Suprapubic skin (tissue), 4 donors: ENCODE data around the gene CSRP1. TPM values are rescaled to one million over a fixed set of nuclear protein-coding genes. Genes with fewer than 3 reads are reported as not detected.

ENCODE experiments used
- DNase-seq, 2 donors: peaks; one replicate each; pipeline ENCODE4 v3.0.0-alpha.2; 2019; ENCODE audit warnings: low spot score in 2 of 2
- H3K27ac ChIP-seq: fragments of 200-600 bp; sonication (generic); one replicate; pipeline ENCODE4 v1.5.1; 2019
- H3K27me3 ChIP-seq: fragments of 200-600 bp; sonication (generic); one replicate; pipeline ENCODE4 v1.5.1; 2019
- H3K36me3 ChIP-seq: fragments of 200-600 bp; sonication (generic); one replicate; pipeline ENCODE4 v1.5.1; 2019
- H3K4me1 ChIP-seq: fragments of 200-600 bp; sonication (generic); one replicate; pipeline ENCODE4 v1.5.1; 2019
- H3K4me3 ChIP-seq: fragments of 200-600 bp; sonication (generic); one replicate; pipeline ENCODE4 v1.5.1; 2019; ENCODE audit warnings: mild to moderate bottlenecking
- H3K9me3 ChIP-seq: fragments of 200-600 bp; sonication (generic); one replicate; pipeline ENCODE4 v1.5.1; 2019
- EP300 ChIP-seq: sonication (generic); formaldehyde crosslinking; IDR thresholded peaks from one replicate; pipeline ENCODE4 v1.6.1; 2017; ENCODE audit warnings: antibody characterized with exemption
- POLR2A ChIP-seq, 2 donors: fragments of 450-650 bp; IDR thresholded peaks; one replicate each; pipeline ENCODE4 v1.6.1; 2017; ENCODE audit warnings: antibody characterized with exemption in 2 of 2, mild to moderate bottlenecking in 2 of 2, moderate library complexity in 2 of 2
- POLR2AphosphoS5 ChIP-seq, 3 donors: sonication (generic); formaldehyde crosslinking; IDR thresholded peaks; one replicate each; pipeline ENCODE4 v1.6.1; 2017; ENCODE audit warnings: antibody characterized with exemption in 3 of 3
- WGBS: methylation state at CpG from one replicate; pipeline ENCODE4 v1.1.5; 2018; 5-methylcytosine and 5-hydroxymethylcytosine counted together
- total RNA-seq, 4 donors: library from RNA; depleted of rRNA; stranded (reverse); fragments of >200 nt; gene quantifications; one replicate each; pipeline ENCODE4 v1.1.0, GENCODE V29; 2016
- TF ChIP-seq, protein P1 (sequence below), 2 donors: fragments of 200-600 bp in 1 of 2; fragments of 450-650 bp in 1 of 2; sonication (generic) in 1 of 2; IDR thresholded peaks; one replicate each; pipeline ENCODE4 v1.5.1; 2016 to 2019; ENCODE audit warnings: antibody characterized with exemption in 2 of 2, mild to moderate bottlenecking in 1 of 2, moderate library complexity in 1 of 2

The CSRP1 gene
- total RNA-seq, 4 donors from 2014 or later: 379 to 436 (median 414) TPM

GRCh38 chr1:201452866-201453265 is 54.1 kb downstream of the CSRP1 start:
- 79% methylated on average over 4 of the region's 4 CpGs for WGBS
- no peak overlapping the region for H3K27ac ChIP-seq
- no peaks in the 10 kb centered on the region for H3K27me3 ChIP-seq
- H3K9me3 ChIP-seq: no peaks in the 10 kb centered on the region
- TF ChIP-seq, protein P1, sequence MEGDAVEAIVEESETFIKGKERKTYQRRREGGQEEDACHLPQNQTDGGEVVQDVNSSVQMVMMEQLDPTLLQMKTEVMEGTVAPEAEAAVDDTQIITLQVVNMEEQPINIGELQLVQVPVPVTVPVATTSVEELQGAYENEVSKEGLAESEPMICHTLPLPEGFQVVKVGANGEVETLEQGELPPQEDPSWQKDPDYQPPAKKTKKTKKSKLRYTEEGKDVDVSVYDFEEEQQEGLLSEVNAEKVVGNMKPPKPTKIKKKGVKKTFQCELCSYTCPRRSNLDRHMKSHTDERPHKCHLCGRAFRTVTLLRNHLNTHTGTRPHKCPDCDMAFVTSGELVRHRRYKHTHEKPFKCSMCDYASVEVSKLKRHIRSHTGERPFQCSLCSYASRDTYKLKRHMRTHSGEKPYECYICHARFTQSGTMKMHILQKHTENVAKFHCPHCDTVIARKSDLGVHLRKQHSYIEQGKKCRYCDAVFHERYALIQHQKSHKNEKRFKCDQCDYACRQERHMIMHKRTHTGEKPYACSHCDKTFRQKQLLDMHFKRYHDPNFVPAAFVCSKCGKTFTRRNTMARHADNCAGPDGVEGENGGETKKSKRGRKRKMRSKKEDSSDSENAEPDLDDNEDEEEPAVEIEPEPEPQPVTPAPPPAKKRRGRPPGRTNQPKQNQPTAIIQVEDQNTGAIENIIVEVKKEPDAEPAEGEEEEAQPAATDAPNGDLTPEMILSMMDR (IDR thresholded peaks at IDR 0.05): no peak
- no peak for TF ChIP-seq POLR2A (IDR thresholded peaks at IDR 0.05)
- no peak for TF ChIP-seq EP300
- TF ChIP-seq POLR2AphosphoS5 (IDR thresholded peaks at IDR 0.05): no peak
- peaks cover 54% of the 10 kb centered on the region for H3K4me1 ChIP-seq
- no peak for DNase-seq
- no peaks in the 10 kb centered on the region for H3K36me3 ChIP-seq
- no peak overlapping the region for H3K4me3 ChIP-seq

GRCh38 chr1:201450721-201451291 is 56.1 kb downstream of the CSRP1 start:
- H3K27me3 ChIP-seq: no peaks in the 10 kb centered on the region
- WGBS: 36% methylated on average over 12 of the region's 12 CpGs
- no peaks in the 10 kb centered on the region for H3K9me3 ChIP-seq
- no peak for DNase-seq
- no peak overlapping the region for H3K4me3 ChIP-seq
- H3K36me3 ChIP-seq: no peaks in the 10 kb centered on the region
- no peak for TF ChIP-seq POLR2A (IDR thresholded peaks at IDR 0.05)
- H3K27ac ChIP-seq: peak overlapping the region; percentile 58
- H3K4me1 ChIP-seq: peaks cover 38% of the 10 kb centered on the region

GRCh38 chr1:201448990-201449389 is 57.9 kb downstream of the CSRP1 start:
- H3K4me3 ChIP-seq: no peak overlapping the region
- 79% methylated on average over 3 of the region's 5 CpGs for WGBS
- TF ChIP-seq EP300: no peak
- no peak for TF ChIP-seq POLR2AphosphoS5 (IDR thresholded peaks at IDR 0.05)
- TF ChIP-seq, protein P1 (IDR thresholded peaks at IDR 0.05): no peak
- no peak for TF ChIP-seq POLR2A (IDR thresholded peaks at IDR 0.05)
- peak overlapping the region; percentile 16 for H3K27ac ChIP-seq
- DNase-seq: no peak
- no peaks in the 10 kb centered on the region for H3K9me3 ChIP-seq
- H3K4me1 ChIP-seq: peaks cover 32% of the 10 kb centered on the region
- no peaks in the 10 kb centered on the region for H3K36me3 ChIP-seq
- H3K27me3 ChIP-seq: no peaks in the 10 kb centered on the region

DNA sequence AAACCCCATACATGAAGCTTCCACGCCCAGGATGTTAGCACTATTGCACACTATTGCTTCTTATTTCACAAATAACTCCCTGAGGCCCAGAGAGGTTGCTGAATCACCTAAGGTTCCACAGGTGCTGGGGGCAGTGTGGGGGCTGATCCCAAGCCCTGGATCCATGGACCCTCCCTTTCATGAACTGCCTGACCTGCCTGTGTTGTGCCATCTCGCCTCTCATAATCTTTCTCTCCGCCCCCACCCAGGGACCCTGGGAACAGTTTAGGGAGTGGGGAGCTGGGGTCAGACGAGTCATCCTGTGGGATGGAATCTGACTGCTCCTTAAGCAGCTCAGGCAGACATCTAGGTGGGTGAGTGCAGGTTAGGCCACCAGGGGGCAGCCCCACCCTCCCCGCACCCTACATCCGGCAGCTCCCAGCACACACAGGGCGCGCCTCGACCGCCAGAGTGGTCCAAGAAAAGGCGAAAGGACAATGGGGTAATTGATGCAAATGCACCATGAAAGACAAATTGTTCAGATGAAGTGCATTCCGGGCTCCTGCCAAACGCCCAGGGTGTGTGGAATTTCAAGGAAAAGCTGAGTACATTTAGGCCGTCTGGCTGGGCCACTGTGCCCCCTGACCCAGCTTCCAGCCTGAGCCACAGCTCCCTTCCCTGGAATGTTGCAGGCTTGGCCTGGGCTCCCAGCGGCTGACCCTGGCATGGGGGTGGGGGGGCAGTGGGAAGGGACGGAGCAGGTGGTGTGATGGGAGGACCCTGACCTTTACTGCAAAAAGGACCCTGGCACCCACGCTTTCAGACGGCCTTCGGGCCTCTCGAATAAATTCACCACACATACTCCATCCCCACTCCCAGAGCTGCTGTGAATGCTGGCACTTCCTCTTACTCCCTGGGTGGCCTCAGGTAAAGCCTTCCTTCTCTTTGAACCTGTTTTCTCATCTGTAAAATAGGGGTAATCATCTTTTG is 58.7 kb downstream of the CSRP1 start:
- Histone ChIP-seq H3K27ac (peak overlapping the region; percentile 16), H3K4me1 (peaks cover 32% of the 10 kb centered on the region), H3K36me3 (no peaks in the 10 kb centered on the region), H3K9me3 (no peaks in the 10 kb centered on the region), H3K4me3 (no peak overlapping the region), H3K27me3 (no peaks in the 10 kb centered on the region)
- 28% methylated on average over 19 of the region's 20 CpGs for WGBS
- DNase-seq: peak; percentile 88 to 89
- TF ChIP-seq POLR2AphosphoS5 (IDR thresholded peaks at IDR 0.05) (no peak), POLR2A (IDR thresholded peaks at IDR 0.05) (no peak), EP300 (no peak)
- TF ChIP-seq, protein P1 (IDR thresholded peaks at IDR 0.05): peak; percentile 66 to 91

- Histone ChIP-seq H3K4me1 (peaks cover 22% of the 10 kb centered on the region), H3K4me3 (no peak overlapping the region), H3K27ac (no peak overlapping the region), H3K36me3 (no peaks in the 10 kb centered on the region), H3K9me3 (no peaks in the 10 kb centered on the region), H3K27me3 (no peaks in the 10 kb centered on the region)
- DNase-seq: no peak
- 85% methylated on average over 5 of the region's 6 CpGs for WGBS
- TF ChIP-seq, protein P1 (IDR thresholded peaks at IDR 0.05): no peak
- TF ChIP-seq EP300 (no peak), POLR2AphosphoS5 (IDR thresholded peaks at IDR 0.05) (no peak), POLR2A (IDR thresholded peaks at IDR 0.05) (no peak)
These were observed 61.6 kb downstream of the CSRP1 start for GRCh38 chr1:201445310-201445709.
